GM10248 (cell line): Measurements from ENCODE around the gene SAMD1.

ENCODE experiments used
- CTCF ChIA-PET: fragments of 300-600 bp; sonication (Branson Sonifier 250); formaldehyde crosslinking; extraction: SDS; loops from one replicate; lab custom pipeline; 2021; ENCODE audit warnings: antibody characterized with exemption; lab: Yijun Ruan, JAX
- POLR2A ChIA-PET: fragments of 350-650 bp; sonication (Branson Sonifier 250); formaldehyde crosslinking; extraction: SDS; loops from one replicate; lab custom pipeline; 2020; ENCODE audit warnings: antibody characterized with exemption; lab: Yijun Ruan, JAX
- DNase-seq: peaks from one replicate; pipeline ENCODE4 v3.0.0; 2012; ENCODE audit errors: extremely low spot score
- CTCF ChIP-seq: IDR thresholded peaks from 2 replicates; pipeline ENCODE4 v1.5.1; 2012; ENCODE audit warnings: mild to moderate bottlenecking, low read depth; ENCODE audit errors: extremely low read depth, missing control alignments, control extremely low read depth

The SAMD1 gene

GRCh38 chr19:14111486-14111885, 20.9 kb upstream of the SAMD1 start:
- no peak for DNase-seq
- no peak for TF ChIP-seq CTCF
- POLR2A ChIA-PET = no interaction called here
- CTCF ChIA-PET = interaction anchor here (1.1 kb wide), 1 partner anchor 39 kb away, joined by 3 read pairs; the partner anchor contains the start of gene MISP3

- CTCF ChIA-PET = interaction anchor here (0.8 to 1.9 kb wide), 4 partner anchors 26 to 200 kb away, joined by 3 to 5 read pairs (median 3); partner anchors contain the start of genes ASF1B and MISP3
- POLR2A ChIA-PET = no interaction called here
- no peak for TF ChIP-seq CTCF
- DNase-seq = no peak
Observed at GRCh38 chr19:14110650-14111049, 20.1 kb upstream of the SAMD1 start.

DNA sequence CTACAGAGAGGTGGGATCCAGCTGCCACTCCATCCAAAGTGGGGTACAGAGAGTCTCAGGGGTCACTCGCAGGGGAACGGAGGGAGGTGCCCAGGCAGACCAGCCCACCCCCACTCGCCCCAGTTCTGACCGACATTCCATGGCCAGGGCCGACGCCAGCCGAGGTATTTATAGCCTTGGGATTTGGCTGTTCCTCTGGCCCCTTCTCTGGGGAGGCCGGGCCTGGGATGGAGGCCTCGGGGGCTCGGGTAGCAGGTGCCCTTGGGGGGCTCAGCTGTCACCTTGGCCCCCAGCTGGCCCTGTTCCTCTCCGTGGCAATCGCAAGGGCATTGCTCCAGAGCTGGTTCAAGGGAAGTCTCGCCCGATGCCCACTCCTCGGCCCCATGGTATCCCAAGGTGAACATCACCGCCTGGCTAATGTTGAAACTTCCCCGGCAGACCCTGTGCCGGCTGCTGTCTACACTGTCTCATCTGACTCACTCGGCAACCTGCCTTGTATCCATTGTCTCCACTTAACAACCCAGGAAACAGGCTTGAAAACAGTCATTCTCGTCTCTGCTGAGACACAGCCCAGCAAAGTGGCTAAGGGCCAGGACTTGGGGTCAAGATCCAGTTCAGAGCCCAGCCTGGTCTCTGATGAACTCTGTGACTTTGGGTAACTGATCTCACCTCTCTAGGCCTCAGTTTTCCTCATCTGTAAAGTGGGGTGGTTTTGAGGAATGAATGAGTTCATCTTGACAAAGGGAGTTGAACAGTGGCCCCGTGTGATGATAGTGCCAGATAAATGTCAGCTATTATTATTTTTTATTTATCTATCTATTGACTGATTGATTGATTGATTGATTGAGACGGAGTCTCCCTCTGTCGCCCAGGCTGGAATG, 17.3 kb upstream of the SAMD1 start:
- no peak for TF ChIP-seq CTCF
- DNase-seq = no peak
- ChIA-PET POLR2A (no interaction called here), CTCF (interaction anchor here (0.6 to 10.0 kb wide), 5 partner anchors 7 to 262 kb away, joined by 3 to 48 read pairs (median 3); partner anchors contain the start of gene ASF1B)

DNA sequence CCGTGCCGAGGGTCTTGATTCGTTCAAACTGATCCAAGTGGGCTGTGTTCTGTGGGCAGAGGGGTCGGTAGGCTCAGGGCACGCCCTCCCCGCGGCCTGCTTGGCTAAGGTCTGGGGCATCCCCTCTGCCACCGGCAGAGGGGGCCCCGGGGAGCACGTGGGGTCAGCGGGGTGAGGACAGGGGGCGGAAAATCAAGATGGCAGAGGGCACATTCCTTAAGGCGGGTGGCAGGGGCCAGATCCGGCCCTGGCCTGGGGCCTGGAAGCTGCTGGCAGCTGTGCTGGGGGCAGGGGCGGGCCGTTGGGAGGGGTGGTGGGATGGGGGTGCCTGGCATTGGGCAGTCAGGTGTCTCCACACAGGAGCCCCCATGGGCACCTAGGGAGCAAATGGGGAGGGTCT, 16.3 kb upstream of the SAMD1 start:
- ChIA-PET POLR2A (no interaction called here), CTCF (interaction anchor here (1.7 to 10.0 kb wide), 2 partner anchors 8 to 30 kb away, joined by 6 to 48 read pairs; partner anchors contain the start of gene ASF1B)
- no peak for DNase-seq
- TF ChIP-seq CTCF = no peak

DNA sequence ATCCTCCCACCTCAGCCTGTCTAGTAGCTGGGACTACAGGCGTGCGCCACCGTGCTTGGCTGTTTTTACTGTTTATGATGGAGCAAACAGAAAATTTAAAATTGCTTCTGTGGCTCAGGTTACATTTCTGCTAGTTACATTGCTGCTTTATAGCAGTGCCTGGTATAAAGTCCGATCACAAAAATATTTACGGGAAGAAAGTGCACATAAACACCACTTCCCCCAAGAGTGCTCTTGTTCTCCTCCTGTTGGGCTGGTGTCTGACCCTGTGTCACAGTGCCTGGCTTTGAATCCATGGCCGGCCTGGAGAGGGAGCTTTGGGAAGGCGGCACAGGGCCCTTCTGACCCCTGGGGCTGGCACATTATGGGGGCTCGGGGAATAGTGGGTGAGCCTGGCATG, 15.1 kb upstream of the SAMD1 start:
- CTCF ChIA-PET = interaction anchor here (10.0 kb wide), 1 partner anchor 9 kb away, joined by 48 read pairs; a partner anchor contains a TSS
- DNase-seq = no peak
- POLR2A ChIA-PET = interaction anchor here (1.0 kb wide), 1 partner anchor 14 kb away, joined by 3 read pairs; no protein-coding TSS in a partner anchor
- TF ChIP-seq CTCF = no peak

DNA sequence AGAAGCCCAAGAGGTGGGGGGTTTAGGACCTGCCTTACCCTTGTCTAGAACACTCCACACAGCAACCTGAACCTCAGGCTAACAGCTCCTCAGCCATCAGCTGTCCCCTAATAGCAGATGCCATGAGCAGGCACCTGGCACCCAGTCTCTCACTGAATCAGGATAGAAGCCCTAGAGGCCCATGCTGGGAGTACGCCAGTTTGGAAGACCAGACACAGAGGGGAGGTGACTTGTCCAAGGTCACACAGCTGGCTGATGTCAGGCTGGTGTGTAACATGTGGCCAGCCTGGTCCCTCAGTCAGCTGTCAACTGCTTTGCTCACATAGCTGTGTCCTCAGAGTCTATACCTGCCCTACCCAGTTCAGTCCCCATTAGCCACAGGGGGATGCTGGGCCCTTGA, 12.8 kb upstream of the SAMD1 start:
- no peak for TF ChIP-seq CTCF
- no peak for DNase-seq
- ChIA-PET POLR2A (no interaction called here), CTCF (interaction anchor here (0.9 to 10.0 kb wide), 5 partner anchors 9 to 33 kb away, joined by 3 to 48 read pairs (median 5); partner anchors contain the start of genes ASF1B, MISP3 and PRKACA)
